ENCODE data around the gene SRL.
"Not testable (repeated sequence)": the region's sequence is repeated elsewhere in the genome, so short reads cannot be mapped to it uniquely, and the experiment has no call there.

The SRL gene

DNA sequence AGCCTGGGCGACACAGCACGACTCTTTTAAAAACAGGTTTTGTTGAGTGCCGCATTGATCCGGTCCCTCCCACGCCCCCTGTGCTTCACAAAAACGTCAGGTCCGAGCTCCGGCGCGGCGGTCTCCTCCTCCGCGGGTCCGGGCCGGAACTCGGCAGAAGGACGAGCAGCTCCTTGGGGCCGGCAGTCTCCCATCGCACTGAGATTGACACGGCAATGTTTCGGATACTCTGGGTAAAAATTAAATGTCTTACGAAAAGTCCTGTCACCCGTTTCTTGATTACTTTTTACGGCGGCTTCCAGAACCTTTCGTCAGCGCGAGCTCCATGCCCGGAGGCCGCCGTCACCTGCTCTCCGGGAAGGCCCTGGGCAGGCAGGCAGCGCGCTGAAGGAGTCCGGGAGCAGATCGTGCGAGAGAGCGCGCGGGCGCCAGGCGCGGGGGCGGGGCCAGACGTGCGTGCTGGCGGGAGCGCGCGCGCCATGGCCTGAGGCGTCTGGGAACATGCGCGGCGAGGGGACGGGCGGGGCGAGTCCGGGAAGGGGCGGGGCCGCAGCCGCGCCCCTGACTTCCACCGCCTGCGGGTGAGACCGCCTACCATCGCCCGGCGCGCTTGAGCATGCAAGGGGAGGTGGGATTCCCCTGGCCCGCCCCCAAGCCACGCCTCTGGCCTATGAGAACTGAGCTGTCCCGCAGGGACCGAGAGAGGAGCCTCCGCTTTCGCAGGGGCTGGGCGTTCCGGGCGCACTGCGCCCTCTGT, 11.7 kb upstream of the SRL start:
- H3K27me3 ChIP-seq, result no peaks in the 10 kb centered on the region
- H3K9me3 ChIP-seq, result no peaks in the 10 kb centered on the region
- H3K4me1 ChIP-seq, result no peaks in the 10 kb centered on the region
- H3K4me3 ChIP-seq (ENCODE audit: low read depth, low read length), result peak overlapping the region; percentile 74
- DNase-seq, result peak; percentile 100
- peaks cover 7% of the 10 kb centered on the region for H3K36me3 ChIP-seq
- TF ChIP-seq, protein P1, sequence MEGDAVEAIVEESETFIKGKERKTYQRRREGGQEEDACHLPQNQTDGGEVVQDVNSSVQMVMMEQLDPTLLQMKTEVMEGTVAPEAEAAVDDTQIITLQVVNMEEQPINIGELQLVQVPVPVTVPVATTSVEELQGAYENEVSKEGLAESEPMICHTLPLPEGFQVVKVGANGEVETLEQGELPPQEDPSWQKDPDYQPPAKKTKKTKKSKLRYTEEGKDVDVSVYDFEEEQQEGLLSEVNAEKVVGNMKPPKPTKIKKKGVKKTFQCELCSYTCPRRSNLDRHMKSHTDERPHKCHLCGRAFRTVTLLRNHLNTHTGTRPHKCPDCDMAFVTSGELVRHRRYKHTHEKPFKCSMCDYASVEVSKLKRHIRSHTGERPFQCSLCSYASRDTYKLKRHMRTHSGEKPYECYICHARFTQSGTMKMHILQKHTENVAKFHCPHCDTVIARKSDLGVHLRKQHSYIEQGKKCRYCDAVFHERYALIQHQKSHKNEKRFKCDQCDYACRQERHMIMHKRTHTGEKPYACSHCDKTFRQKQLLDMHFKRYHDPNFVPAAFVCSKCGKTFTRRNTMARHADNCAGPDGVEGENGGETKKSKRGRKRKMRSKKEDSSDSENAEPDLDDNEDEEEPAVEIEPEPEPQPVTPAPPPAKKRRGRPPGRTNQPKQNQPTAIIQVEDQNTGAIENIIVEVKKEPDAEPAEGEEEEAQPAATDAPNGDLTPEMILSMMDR (IDR thresholded peaks at IDR 0.05; ENCODE audit: low read depth, low read length), result no peak

GRCh38 chr16:4253012-4253393, 11.1 kb upstream of the SRL start:
- H3K9me3 ChIP-seq, H3K4me1 ChIP-seq, H3K36me3 ChIP-seq, H3K27me3 ChIP-seq, DNase-seq: not testable (repeated sequence)
- peak overlapping the region; percentile 74 for H3K4me3 ChIP-seq (ENCODE audit: low read depth, low read length)

GRCh38 chr16:4249530-4250308, 7.8 kb upstream of the SRL start:
- H3K4me1 ChIP-seq, result peaks cover 6% of the 10 kb centered on the region
- no peaks in the 10 kb centered on the region for H3K36me3 ChIP-seq
- H3K27me3 ChIP-seq, result no peaks in the 10 kb centered on the region
- no peak overlapping the region for H3K4me3 ChIP-seq (ENCODE audit: low read depth, low read length)
- no peak for DNase-seq
- TF ChIP-seq, protein P1 (IDR thresholded peaks at IDR 0.05; ENCODE audit: low read depth, low read length), result no peak
- H3K9me3 ChIP-seq, result no peaks in the 10 kb centered on the region

DNA sequence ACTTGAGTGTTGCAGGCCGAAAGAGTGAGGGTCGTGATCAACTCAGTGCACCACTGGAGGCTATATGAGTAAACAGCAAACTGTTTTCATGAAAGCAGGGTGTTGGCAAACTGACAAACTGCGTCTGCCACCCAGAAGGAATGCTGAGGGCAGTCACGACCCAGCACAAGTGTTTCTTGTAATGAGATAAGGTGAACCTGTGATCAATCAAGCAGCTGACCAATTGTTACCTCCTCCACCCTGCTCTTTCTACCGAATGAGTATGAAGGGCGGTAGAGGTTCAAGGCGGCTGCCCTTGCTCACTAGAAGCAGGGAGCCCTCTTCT, 5.5 kb upstream of the SRL start:
- Histone ChIP-seq H3K9me3 (no peaks in the 10 kb centered on the region), H3K4me1 (peaks cover 16% of the 10 kb centered on the region), H3K36me3 (no peaks in the 10 kb centered on the region), H3K4me3 (ENCODE audit: low read depth, low read length) (no peak overlapping the region), H3K27me3 (no peaks in the 10 kb centered on the region)
- TF ChIP-seq, protein P1 (IDR thresholded peaks at IDR 0.05; ENCODE audit: low read depth, low read length), result no peak
- no peak for DNase-seq

DNA sequence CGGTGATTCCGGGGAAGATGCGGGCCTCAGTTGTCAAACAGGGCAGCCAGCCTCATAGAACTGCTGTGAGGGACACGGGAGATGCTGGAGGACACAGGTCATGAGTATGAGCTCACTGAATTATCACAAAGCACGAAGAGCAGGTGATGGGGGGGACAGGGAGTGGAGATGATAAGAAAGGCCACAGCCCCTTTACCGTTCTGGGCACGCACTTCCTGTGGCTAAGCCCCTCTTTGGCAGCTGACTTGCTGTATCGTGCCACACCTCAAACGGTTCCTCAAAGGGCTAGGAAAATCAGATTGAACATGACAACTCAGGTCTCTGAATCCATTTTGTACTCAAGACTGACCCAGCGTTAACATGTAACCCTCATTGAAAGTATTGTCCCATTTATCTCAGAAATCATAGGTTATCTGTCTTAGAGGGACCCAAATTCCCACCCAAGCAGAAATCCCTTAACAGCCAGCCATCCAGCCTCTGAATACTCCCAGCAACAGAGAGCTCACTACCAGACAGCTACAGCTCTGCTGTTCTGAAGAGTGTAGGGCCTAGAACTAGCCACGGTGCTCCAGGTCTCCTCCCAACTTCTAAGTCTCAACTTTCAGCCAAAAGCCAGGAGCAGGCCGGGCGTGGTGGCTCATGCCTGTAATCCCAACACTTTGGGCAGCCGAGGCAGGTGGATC, 5.0 kb upstream of the SRL start:
- no peak overlapping the region for H3K4me3 ChIP-seq (ENCODE audit: low read depth, low read length)
- TF ChIP-seq, protein P1 (IDR thresholded peaks at IDR 0.05; ENCODE audit: low read depth, low read length), result no peak
- no peaks in the 10 kb centered on the region for H3K27me3 ChIP-seq
- no peak for DNase-seq
- peaks cover 16% of the 10 kb centered on the region for H3K4me1 ChIP-seq
- no peaks in the 10 kb centered on the region for H3K9me3 ChIP-seq
- H3K36me3 ChIP-seq, result no peaks in the 10 kb centered on the region

GRCh38 chr16:4245077-4245791, 3.4 kb upstream of the SRL start:
- H3K4me1 ChIP-seq, result peaks cover 16% of the 10 kb centered on the region
- DNase-seq, result no peak

More at GRCh38 chr16:4245077-4245791, 3.4 kb upstream of the SRL start:
- Histone ChIP-seq H3K36me3 (no peaks in the 10 kb centered on the region), H3K9me3 (no peaks in the 10 kb centered on the region), H3K4me3 (ENCODE audit: low read depth, low read length) (no peak overlapping the region), H3K27me3 (no peaks in the 10 kb centered on the region)
- TF ChIP-seq, protein P1 (IDR thresholded peaks at IDR 0.05; ENCODE audit: low read depth, low read length), result no peak

All from BE2C (cell line).